Right lobe of liver (tissue), 4 donors: Measurements from ENCODE around the gene SCUBE2.

Experiments
- POLR2A ChIP-seq: fragments of 450-650 bp; IDR thresholded peaks from one replicate; pipeline ENCODE4 v1.6.1; 2017; ENCODE audit warnings: antibody characterized with exemption, mild to moderate bottlenecking
- TF ChIP-seq, protein P1 (sequence below), 4 donors: fragments of 200-600 bp in 3 of 4; fragments of 450-650 bp in 1 of 4; IDR thresholded peaks; one replicate each; pipeline versions ENCODE4 v1.5.1 to v1.8.0; 2016 to 2022; ENCODE audit warnings: antibody characterized with exemption in 4 of 4, mild to moderate bottlenecking in 2 of 4
- donor health status: DM: no; HTN: no; CAD: no.
- donor health status: DM: no; HTN: no; CAD: no.
- donor health status: DM: no; HTN: yes; CAD: no.

- TF ChIP-seq, protein P1, sequence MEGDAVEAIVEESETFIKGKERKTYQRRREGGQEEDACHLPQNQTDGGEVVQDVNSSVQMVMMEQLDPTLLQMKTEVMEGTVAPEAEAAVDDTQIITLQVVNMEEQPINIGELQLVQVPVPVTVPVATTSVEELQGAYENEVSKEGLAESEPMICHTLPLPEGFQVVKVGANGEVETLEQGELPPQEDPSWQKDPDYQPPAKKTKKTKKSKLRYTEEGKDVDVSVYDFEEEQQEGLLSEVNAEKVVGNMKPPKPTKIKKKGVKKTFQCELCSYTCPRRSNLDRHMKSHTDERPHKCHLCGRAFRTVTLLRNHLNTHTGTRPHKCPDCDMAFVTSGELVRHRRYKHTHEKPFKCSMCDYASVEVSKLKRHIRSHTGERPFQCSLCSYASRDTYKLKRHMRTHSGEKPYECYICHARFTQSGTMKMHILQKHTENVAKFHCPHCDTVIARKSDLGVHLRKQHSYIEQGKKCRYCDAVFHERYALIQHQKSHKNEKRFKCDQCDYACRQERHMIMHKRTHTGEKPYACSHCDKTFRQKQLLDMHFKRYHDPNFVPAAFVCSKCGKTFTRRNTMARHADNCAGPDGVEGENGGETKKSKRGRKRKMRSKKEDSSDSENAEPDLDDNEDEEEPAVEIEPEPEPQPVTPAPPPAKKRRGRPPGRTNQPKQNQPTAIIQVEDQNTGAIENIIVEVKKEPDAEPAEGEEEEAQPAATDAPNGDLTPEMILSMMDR (IDR thresholded peaks at IDR 0.05): no peak
- TF ChIP-seq POLR2A: no peak
Observed at GRCh38 chr11:9049959-9050358, 41.4 kb downstream of the SCUBE2 start.
